HG03095 (cell line): ENCODE measurements around the gene FAM221A.
"Not testable (repeated sequence)": the region's sequence is repeated elsewhere in the genome, so short reads cannot be mapped to it uniquely, and the experiment has no call there.

ENCODE experiments used
- ATAC-seq: cut with Tn5 transposase; IDR thresholded peaks from one replicate; pipeline ENCODE4 v1.9.1; 2021; ENCODE audit warnings: moderate library complexity; ENCODE audit not compliant: unreplicated experiment

The FAM221A gene

GRCh38 chr7:23679898-23680413 is at the start of gene FAM221A:
FAM221A (plus strand) TSS chr7:23680199; CDS start chr7:23680219, 20 bp downstream.
- ATAC-seq, result peak; percentile 99

GRCh38 chr7:23633417-23633816 is 46.6 kb upstream of the FAM221A start:
- ATAC-seq, result no peak

GRCh38 chr7:23645822-23646221 is 34.2 kb upstream of the FAM221A start:
- ATAC-seq, result no peak

GRCh38 chr7:23653942-23654341 is 26.1 kb upstream of the FAM221A start:
- no peak for ATAC-seq

- no peak for ATAC-seq
These were observed 25.5 kb upstream of the FAM221A start for GRCh38 chr7:23654508-23654907.

GRCh38 chr7:23655433-23655832 is 24.6 kb upstream of the FAM221A start:
- ATAC-seq, result no peak

- ATAC-seq, result no peak
These were observed 21.1 kb upstream of the FAM221A start for GRCh38 chr7:23658831-23659427.

- no peak for ATAC-seq
These were observed 18.6 kb upstream of the FAM221A start for GRCh38 chr7:23661385-23661784.

GRCh38 chr7:23662124-23662983 is 17.6 kb upstream of the FAM221A start:
- ATAC-seq, result no peak

GRCh38 chr7:23662984-23663313 is 17.1 kb upstream of the FAM221A start:
- ATAC-seq, result no peak

- no peak for ATAC-seq
These were observed 15.9 kb upstream of the FAM221A start for GRCh38 chr7:23664122-23664521.

- no peak for ATAC-seq
These were observed 8.0 kb upstream of the FAM221A start for GRCh38 chr7:23672033-23672432.

GRCh38 chr7:23680414-23681405 is 711 bp downstream of the FAM221A start:
- peak; percentile 44 for ATAC-seq

GRCh38 chr7:23684041-23684440 is 4.0 kb downstream of the FAM221A start:
- ATAC-seq, result not testable (repeated sequence)

- ATAC-seq, result no peak
These were observed 5.7 kb downstream of the FAM221A start for GRCh38 chr7:23685731-23686130.

- no peak for ATAC-seq
These were observed 7.0 kb downstream of the FAM221A start for GRCh38 chr7:23687011-23687410.

GRCh38 chr7:23689165-23689564 is 9.2 kb downstream of the FAM221A start:
- no peak for ATAC-seq

- ATAC-seq, result no peak
These were observed 11.3 kb downstream of the FAM221A start for GRCh38 chr7:23691320-23691719.

GRCh38 chr7:23693224-23693623 is 13.2 kb downstream of the FAM221A start:
- ATAC-seq, result no peak

GRCh38 chr7:23696916-23697441 is 17.0 kb downstream of the FAM221A start:
- no peak for ATAC-seq

- ATAC-seq, result no peak
These were observed 18.8 kb downstream of the FAM221A start for GRCh38 chr7:23698822-23699221.
